Activated B cell treated with CpG ODN at 0.5 μM for 24 hours (primary cell): ENCODE results near the gene MEG3. TPM values are rescaled to one million over a fixed set of nuclear protein-coding genes. Genes with fewer than 3 reads are reported as not detected.

Experiments used
- ATAC-seq: fragments of 200-7000 bp; cut with Tn5 transposase; one replicate; pipeline ENCODE4 v1.10.0; 2021; ENCODE audit warnings: low read depth, mild to moderate bottlenecking, moderate library complexity
- CTCF ChIA-PET: fragments of 350-600 bp; sonication (Branson Sonifier 250); formaldehyde crosslinking; loops from one replicate; lab custom pipeline; 2021; ENCODE audit warnings: antibody characterized with exemption; lab: Charles Lee
- POLR2A ChIA-PET: fragments of 350-600 bp; sonication (Branson Sonifier 250); formaldehyde crosslinking; loops from one replicate; lab custom pipeline; 2021; ENCODE audit warnings: antibody characterized with exemption; lab: Charles Lee
- DNase-seq: peaks from one replicate; pipeline ENCODE4 v3.0.0; 2022
- H3K27ac Mint-ChIP-seq: one replicate; pipeline ENCODE4 v1.8.0; 2020; ENCODE audit warnings: mixed read lengths
- H3K27me3 Mint-ChIP-seq: one replicate; pipeline ENCODE4 v1.8.0; 2021; ENCODE audit warnings: mixed read lengths
- H3K36me3 Mint-ChIP-seq: one replicate; pipeline ENCODE4 v1.8.0; 2021; ENCODE audit warnings: low read depth, mixed read lengths
- H3K4me1 Mint-ChIP-seq: one replicate; pipeline ENCODE4 v1.8.0; 2021; ENCODE audit warnings: mixed read lengths
- H3K4me3 Mint-ChIP-seq: one replicate; pipeline ENCODE4 v1.8.0; 2020; ENCODE audit warnings: mild to moderate bottlenecking, mixed read lengths
- H3K9me3 Mint-ChIP-seq: one replicate; pipeline ENCODE4 v1.8.0; 2020; ENCODE audit warnings: mixed read lengths
- intact Hi-C: fragments of 100-400 bp; cut with micrococcal nuclease; formaldehyde crosslinking; loops from one replicate; pipeline ENCODE4 v1.15.1; 2024
- total RNA-seq: library from RNA; stranded (reverse); gene quantifications from 2 replicates; pipeline ENCODE4 v1.2.3, GENCODE V29; 2022
- TF ChIP-seq, protein P1 (sequence below): fragments of 200-600 bp; IDR thresholded peaks from one replicate; pipeline ENCODE4 v1.8.0; 2022; ENCODE audit warnings: antibody characterized with exemption, mild to moderate bottlenecking

Gene MEG3
- not detected in 2 replicates for total RNA-seq

DNA sequence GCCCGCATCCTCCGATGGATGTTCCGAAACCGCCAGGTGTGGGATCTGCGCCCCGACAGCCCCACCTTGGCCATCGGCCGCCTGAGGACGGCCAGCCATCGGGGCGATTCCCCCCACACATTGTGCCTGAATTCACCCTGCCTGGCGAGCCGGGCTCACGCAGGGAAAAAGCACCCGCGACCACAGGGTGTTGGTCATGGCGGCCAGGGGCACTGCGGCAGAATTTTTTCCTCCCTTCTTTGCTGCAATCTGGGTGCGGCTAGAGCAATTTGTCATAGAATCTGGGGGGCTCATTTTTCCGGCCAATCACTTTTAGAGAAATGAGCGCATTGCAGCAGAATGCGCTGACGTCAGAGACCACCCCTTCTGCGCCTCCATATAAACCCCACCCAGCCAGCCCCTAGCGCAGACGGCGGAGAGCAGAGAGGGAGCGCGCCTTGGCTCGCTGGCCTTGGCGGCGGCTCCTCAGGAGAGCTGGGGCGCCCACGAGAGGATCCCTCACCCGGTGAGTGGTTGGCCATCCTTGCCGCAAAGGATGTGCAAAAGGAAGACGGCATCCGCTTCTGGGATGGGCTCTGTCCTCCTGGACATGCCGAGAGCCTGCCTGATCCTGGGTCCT, at the start of gene MEG3:
Gene MEG3, plus strand, starts transcription at position 406 of the 619 bp plus-strand sequence.
- ChIA-PET CTCF (no interaction called here), POLR2A (no interaction called here)
- Mint-ChIP-seq H3K4me3 (no peak within 1 kb of the TSS), H3K27me3 (peaks cover 23% of the 10 kb centered on the region), H3K27ac (no peak within 1 kb of the TSS), H3K4me1 (no peaks in the 10 kb centered on the region), H3K36me3 (no peaks in the 10 kb centered on the region), H3K9me3 (peaks cover 8% of the 10 kb centered on the region)
- intact Hi-C loops = no loop called here
- DNase-seq = no peak
- TF ChIP-seq, protein P1, sequence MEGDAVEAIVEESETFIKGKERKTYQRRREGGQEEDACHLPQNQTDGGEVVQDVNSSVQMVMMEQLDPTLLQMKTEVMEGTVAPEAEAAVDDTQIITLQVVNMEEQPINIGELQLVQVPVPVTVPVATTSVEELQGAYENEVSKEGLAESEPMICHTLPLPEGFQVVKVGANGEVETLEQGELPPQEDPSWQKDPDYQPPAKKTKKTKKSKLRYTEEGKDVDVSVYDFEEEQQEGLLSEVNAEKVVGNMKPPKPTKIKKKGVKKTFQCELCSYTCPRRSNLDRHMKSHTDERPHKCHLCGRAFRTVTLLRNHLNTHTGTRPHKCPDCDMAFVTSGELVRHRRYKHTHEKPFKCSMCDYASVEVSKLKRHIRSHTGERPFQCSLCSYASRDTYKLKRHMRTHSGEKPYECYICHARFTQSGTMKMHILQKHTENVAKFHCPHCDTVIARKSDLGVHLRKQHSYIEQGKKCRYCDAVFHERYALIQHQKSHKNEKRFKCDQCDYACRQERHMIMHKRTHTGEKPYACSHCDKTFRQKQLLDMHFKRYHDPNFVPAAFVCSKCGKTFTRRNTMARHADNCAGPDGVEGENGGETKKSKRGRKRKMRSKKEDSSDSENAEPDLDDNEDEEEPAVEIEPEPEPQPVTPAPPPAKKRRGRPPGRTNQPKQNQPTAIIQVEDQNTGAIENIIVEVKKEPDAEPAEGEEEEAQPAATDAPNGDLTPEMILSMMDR = no peak
- ATAC-seq = no peak

DNA sequence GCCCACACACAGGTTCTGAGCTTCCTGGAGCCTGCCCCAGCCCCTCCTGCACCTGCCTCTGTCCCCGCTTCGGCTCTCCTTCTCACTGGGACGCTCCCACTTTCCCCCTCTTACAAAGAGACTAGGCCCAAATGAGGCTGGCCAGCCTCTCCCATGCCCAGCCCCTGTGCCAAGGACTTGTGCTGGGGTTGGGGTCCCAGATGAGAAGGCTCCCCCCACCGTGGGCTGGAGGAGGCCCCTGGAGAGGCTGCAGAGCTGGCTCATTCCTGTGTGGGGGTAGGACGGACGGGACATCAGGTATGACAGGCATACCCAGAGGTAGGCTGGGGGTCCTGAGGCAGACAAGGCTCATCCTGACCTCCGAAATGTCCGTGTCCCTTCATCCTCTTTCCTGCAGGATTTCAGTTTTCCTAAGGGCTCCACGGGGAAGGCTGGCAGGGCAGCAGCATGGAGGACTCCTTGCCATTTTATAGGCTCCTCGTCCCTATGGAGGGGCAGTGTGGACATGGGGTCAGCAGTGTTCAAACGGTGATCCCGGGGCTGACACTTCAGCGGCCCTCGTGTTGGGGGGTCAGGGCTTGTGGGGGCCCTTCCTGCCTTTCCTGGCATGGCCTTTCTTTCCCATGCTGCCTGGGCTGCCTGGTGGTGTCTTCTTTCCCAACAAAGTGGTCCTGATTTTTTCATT, 49.1 kb upstream of the MEG3 start:
- H3K27me3 Mint-ChIP-seq = no peaks in the 10 kb centered on the region
- H3K36me3 Mint-ChIP-seq = no peaks in the 10 kb centered on the region
- no peak overlapping the region for H3K27ac Mint-ChIP-seq
- no peaks in the 10 kb centered on the region for H3K9me3 Mint-ChIP-seq
- DNase-seq (no peak), ATAC-seq (no peak)
- H3K4me1 Mint-ChIP-seq = no peaks in the 10 kb centered on the region
- intact Hi-C loops = no loop called here
- no peak overlapping the region for H3K4me3 Mint-ChIP-seq
- TF ChIP-seq, protein P1 = no peak
- ChIA-PET POLR2A (no interaction called here), CTCF (no interaction called here)

DNA sequence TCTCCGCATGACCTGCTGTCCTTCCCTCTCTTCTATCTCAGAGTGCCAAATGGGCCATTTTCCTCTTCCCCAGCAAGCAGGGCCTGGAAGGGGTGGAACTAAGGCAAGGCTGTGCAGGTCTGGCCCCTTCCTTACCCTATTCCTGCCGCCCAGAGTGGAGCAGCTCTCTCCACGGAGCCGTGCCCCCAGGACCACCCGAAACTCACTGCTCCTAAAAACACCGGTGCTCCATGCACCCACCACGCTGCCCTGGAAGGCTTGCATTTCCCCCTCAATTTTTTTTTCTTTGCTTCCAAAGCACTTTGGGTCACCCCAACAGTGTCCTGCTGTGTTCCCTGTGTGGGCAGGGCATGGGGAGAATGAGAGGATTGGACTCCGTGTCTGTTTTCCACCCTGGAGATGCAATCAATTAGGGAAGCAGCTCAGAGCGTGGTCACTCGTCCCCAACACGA, 48.5 kb upstream of the MEG3 start:
- no peak overlapping the region for H3K27ac Mint-ChIP-seq
- H3K9me3 Mint-ChIP-seq = no peaks in the 10 kb centered on the region
- H3K4me3 Mint-ChIP-seq = no peak overlapping the region
- TF ChIP-seq, protein P1 = no peak
- no peaks in the 10 kb centered on the region for H3K36me3 Mint-ChIP-seq
- H3K4me1 Mint-ChIP-seq = no peaks in the 10 kb centered on the region
- H3K27me3 Mint-ChIP-seq = no peaks in the 10 kb centered on the region
- DNase-seq (no peak), ATAC-seq (no peak)
- intact Hi-C loops = no loop called here
- POLR2A ChIA-PET = no interaction called here
- CTCF ChIA-PET = no interaction called here

- CTCF ChIA-PET = no interaction called here
Measured at GRCh38 chr14:100777818-100778525, 47.9 kb upstream of the MEG3 start.

More at GRCh38 chr14:100777818-100778525, 47.9 kb upstream of the MEG3 start:
- Mint-ChIP-seq H3K9me3 (no peaks in the 10 kb centered on the region), H3K27me3 (no peaks in the 10 kb centered on the region), H3K4me1 (no peaks in the 10 kb centered on the region), H3K27ac (no peak overlapping the region), H3K36me3 (no peaks in the 10 kb centered on the region), H3K4me3 (no peak overlapping the region)
- DNase-seq (no peak), ATAC-seq (no peak)
- POLR2A ChIA-PET = no interaction called here
- TF ChIP-seq, protein P1 = no peak
- intact Hi-C loops = no loop called here
